A673 (cell line): Measurements from ENCODE around the gene OR51E1.

Source experiments
- EZH2 ChIP-seq: fragments of 200-600 bp; sonication (generic); IDR thresholded peaks from 2 replicates; pipeline ENCODE4 v1.6.1; 2017; ENCODE audit warnings: borderline replicate concordance, low read depth, mild to moderate bottlenecking, mixed read lengths, antibody characterized with exemption, low read length; ENCODE audit not compliant: poor library complexity, severe bottlenecking
- TF ChIP-seq, protein P1 (sequence below): fragments of 300-800, 200-600 bp; sonication (generic); conservative IDR thresholded peaks from 2 replicates; pipeline ENCODE4 v1.5.1; 2017; ENCODE audit warnings: low read depth, mild to moderate bottlenecking, antibody characterized with exemption, low read length, moderate library complexity, mixed read lengths

DNA sequence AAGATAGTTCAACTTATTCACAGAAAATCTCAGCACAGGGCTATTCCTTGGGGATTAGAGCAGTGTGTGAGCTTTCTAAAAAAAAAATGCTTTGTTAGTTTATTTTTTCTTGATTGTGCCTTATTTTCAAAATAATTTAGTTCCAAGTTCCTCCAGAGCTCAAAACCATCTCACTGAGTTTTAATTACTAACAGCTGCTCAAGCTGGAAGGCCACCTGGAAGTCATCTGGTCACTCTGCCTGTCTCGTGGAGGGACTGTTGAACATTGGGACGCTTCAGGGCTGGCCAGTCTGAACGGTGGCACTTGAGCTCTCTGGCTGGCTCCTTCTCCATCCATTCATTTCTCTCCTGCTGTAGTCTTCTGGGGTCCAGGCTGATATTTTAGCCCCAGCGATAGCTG, 4.0 kb downstream of the OR51E1 start:
- no peak for TF ChIP-seq EZH2
- TF ChIP-seq, protein P1, sequence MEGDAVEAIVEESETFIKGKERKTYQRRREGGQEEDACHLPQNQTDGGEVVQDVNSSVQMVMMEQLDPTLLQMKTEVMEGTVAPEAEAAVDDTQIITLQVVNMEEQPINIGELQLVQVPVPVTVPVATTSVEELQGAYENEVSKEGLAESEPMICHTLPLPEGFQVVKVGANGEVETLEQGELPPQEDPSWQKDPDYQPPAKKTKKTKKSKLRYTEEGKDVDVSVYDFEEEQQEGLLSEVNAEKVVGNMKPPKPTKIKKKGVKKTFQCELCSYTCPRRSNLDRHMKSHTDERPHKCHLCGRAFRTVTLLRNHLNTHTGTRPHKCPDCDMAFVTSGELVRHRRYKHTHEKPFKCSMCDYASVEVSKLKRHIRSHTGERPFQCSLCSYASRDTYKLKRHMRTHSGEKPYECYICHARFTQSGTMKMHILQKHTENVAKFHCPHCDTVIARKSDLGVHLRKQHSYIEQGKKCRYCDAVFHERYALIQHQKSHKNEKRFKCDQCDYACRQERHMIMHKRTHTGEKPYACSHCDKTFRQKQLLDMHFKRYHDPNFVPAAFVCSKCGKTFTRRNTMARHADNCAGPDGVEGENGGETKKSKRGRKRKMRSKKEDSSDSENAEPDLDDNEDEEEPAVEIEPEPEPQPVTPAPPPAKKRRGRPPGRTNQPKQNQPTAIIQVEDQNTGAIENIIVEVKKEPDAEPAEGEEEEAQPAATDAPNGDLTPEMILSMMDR = no peak
